GM12878 (cell line): Measurements from ENCODE around the gene ALOX12B. TPM values are rescaled to one million over a fixed set of nuclear protein-coding genes. Genes with fewer than 3 reads are reported as not detected.
"Not testable (repeated sequence)": the region's sequence is repeated elsewhere in the genome, so short reads cannot be mapped to it uniquely, and the experiment has no call there.

Source experiments
- ATAC-seq: fragments of 200-7000 bp; cut with Tn5 transposase; 3 replicates; pipeline ENCODE4 v1.9.1; 2020; ENCODE audit warnings: mild to moderate bottlenecking, moderate library complexity
- BruUV-seq: library from RNA; stranded (reverse); fragments of 400-500 nt; replicated peaks from 2 replicates; lab custom pipeline; 2021; lab: Mats Ljungman, UMichigan
- CTCF ChIA-PET: fragments of 300-600 bp; sonication (Branson Sonifier 250); formaldehyde crosslinking; extraction: SDS; loops from one replicate; lab custom pipeline; 2021; ENCODE audit warnings: inconsistent platforms; lab: Yijun Ruan, JAX
- POLR2A ChIA-PET: fragments of 350-600 bp; formaldehyde crosslinking; extraction: SDS; loops from one replicate; lab custom pipeline; 2021; ENCODE audit warnings: inconsistent platforms; lab: Charles Lee
- RAD21 ChIA-PET: fragments of 300-600 bp; sonication (Branson Sonifier 250); formaldehyde crosslinking; loops from one replicate; lab custom pipeline; 2023; ENCODE audit warnings: antibody characterized with exemption; ENCODE audit not compliant: unreplicated experiment; lab: Charles Lee
- SMC1A ChIA-PET: fragments of 300-600 bp; sonication (Branson Sonifier 250); formaldehyde crosslinking; loops from one replicate; lab custom pipeline; 2023; ENCODE audit not compliant: unreplicated experiment, uncharacterized antibody; lab: Charles Lee
- DNase-seq: peaks from one replicate; pipeline ENCODE4 v3.0.0-alpha.2; 2011; ENCODE audit warnings: low read depth, low spot score
- FAIRE-seq: peaks from 3 replicates; lab custom pipeline; 2011; peaks lifted over from hg19 to GRCh38; lab: Jason Lieb, UNC
- H2AFZ ChIP-seq: 2 replicates; pipeline ENCODE4 v1.6.0; 2011; ENCODE audit warnings: low read depth, low read length, control low read depth; ENCODE audit not compliant: control insufficient read depth
- H3K27ac ChIP-seq: 2 replicates; pipeline ENCODE4 v1.5.1; 2011; ENCODE audit warnings: control low read depth; ENCODE audit not compliant: control insufficient read depth, insufficient read depth
- H3K27me3 ChIP-seq, 2 experiments: replicated peaks in 1 of 2; 2 replicates each; pipeline versions ENCODE4 v1.6.0 to v1.6.1; 2011; ENCODE audit warnings: low read length in 1 of 2; ENCODE audit not compliant: control insufficient read depth in 2 of 2, insufficient read depth in 2 of 2
- H3K36me3 ChIP-seq, 2 experiments: 2 replicates each; pipeline ENCODE4 v1.5.1; 2011; ENCODE audit warnings: low read length in 1 of 2; ENCODE audit not compliant: control insufficient read depth in 2 of 2, insufficient read depth in 2 of 2
- H3K4me1 ChIP-seq: 2 replicates; pipeline ENCODE4 v1.6.1; 2011; ENCODE audit warnings: mild to moderate bottlenecking, low read length, moderate library complexity, mixed read lengths; ENCODE audit not compliant: control insufficient read depth, insufficient read depth
- H3K4me2 ChIP-seq: 2 replicates; pipeline ENCODE4 v1.6.0; 2011; ENCODE audit warnings: control low read depth; ENCODE audit not compliant: control insufficient read depth, insufficient read depth
- H3K4me3 ChIP-seq: fragments of 200-600 bp; sonication (generic); 2 replicates; pipeline ENCODE4 v1.5.1; 2016
- H3K79me2 ChIP-seq: 2 replicates; pipeline ENCODE4 v1.6.0; 2011; ENCODE audit warnings: low read length; ENCODE audit not compliant: control insufficient read depth, insufficient read depth
- H3K9ac ChIP-seq: 2 replicates; pipeline ENCODE4 v1.8.0; 2011; ENCODE audit warnings: low read length, control low read depth, mixed read lengths; ENCODE audit not compliant: control insufficient read depth, insufficient read depth
- H3K9me3 ChIP-seq: replicated peaks from 3 replicates; pipeline ENCODE4 v1.5.1; 2011; ENCODE audit warnings: mild to moderate bottlenecking, low read length; ENCODE audit not compliant: control insufficient read depth, insufficient read depth
- H4K20me1 ChIP-seq: 2 replicates; pipeline ENCODE4 v1.6.0; 2011; ENCODE audit not compliant: control insufficient read depth, insufficient read depth
- BCL3 ChIP-seq: IDR thresholded peaks from 2 replicates; pipeline ENCODE4 v1.6.1; 2011; ENCODE audit warnings: borderline replicate concordance, low read depth, mild to moderate bottlenecking, moderate library complexity, low read length; ENCODE audit not compliant: insufficient read depth, poor library complexity, severe bottlenecking
- MAX ChIP-seq: IDR thresholded peaks from 2 replicates; pipeline ENCODE4 v1.6.1; 2012; ENCODE audit warnings: low read depth, low read length, improper control_type of control experiment
- RBBP5 ChIP-seq: fragments of 200-600 bp; sonication (generic); conservative IDR thresholded peaks from 2 replicates; pipeline ENCODE4 v1.6.1; 2016
- SMAD1 ChIP-seq: fragments of 450-650 bp; IDR thresholded peaks from 2 replicates; pipeline ENCODE4 v1.6.1; 2018; ENCODE audit warnings: mild to moderate bottlenecking, low read depth; ENCODE audit not compliant: partially characterized antibody
- YY1 ChIP-seq: IDR thresholded peaks from 2 replicates; pipeline ENCODE4 v1.6.1; 2011; ENCODE audit warnings: low read depth, mild to moderate bottlenecking, low read length
- WGBS: methylation state at CpG from one replicate; pipeline ENCODE4 v1.1.6; 2016; ENCODE audit warnings: low lambda C conversion rate; ENCODE audit not compliant: insufficient replicate concordance, insufficient coverage; ENCODE audit errors: missing lambda C conversion rate; 5-methylcytosine and 5-hydroxymethylcytosine counted together
- in situ Hi-C: fragments of 300-500 bp; cut with MboI; formaldehyde crosslinking; loops from 9 replicates; pipeline ENCODE4 v1.14.3; 2018; ENCODE audit warnings: mixed read lengths
- intact Hi-C: fragments of 100-400 bp; cut with micrococcal nuclease; formaldehyde crosslinking; loops from one replicate; pipeline ENCODE4 v1.14.2; 2022; ENCODE audit not compliant: unreplicated experiment
- polyA plus RNA-seq, 11 experiments: library from polyadenylated mRNA; depleted of rRNA in 4 of 11; unstranded in 6 of 11; stranded (reverse) in 5 of 11; fragments of >200 nt; fragmentation: Nextera tagmentation in 4 of 11; fragmentation: Illumina TruSeq in 1 of 11; extraction: Ambion mirVana in 4 of 11; extraction: Trizol in 1 of 11; gene quantifications; 1 replicate in 1 of 11; 2 replicates in 10 of 11; pipeline versions ENCODE4 v1.2.1 to v1.2.3, GENCODE V29; 2011 to 2016; ENCODE audit warnings: inconsistent platforms in 2 of 11, missing spikeins in 2 of 11, low read depth in 1 of 11
- total RNA-seq, 4 experiments: library from RNA; depleted of rRNA in 3 of 4; stranded (reverse); fragments of >200 nt in 3 of 4; fragmentation: Illumina TruSeq in 1 of 4; extraction: Trizol in 1 of 4; gene quantifications; 2 replicates each; pipeline versions ENCODE4 v1.2.1 to v1.2.3, GENCODE V29; 2013 to 2021

ALOX12B gene
- total and polyA plus RNA-seq, 10 of the 15 experiments (the other 5 are each of a cell fraction or from before 2014, with no cell fraction given) = 0.17 to 0.54 TPM; not detected in 8

GRCh38 chr17:8106980-8107379 is 19.5 kb upstream of the ALOX12B start:
- H3K9me3 ChIP-seq, intact Hi-C loops, H3K4me3 ChIP-seq, H3K4me1 ChIP-seq, FAIRE-seq, H4K20me1 ChIP-seq, DNase-seq, ATAC-seq, H3K27ac ChIP-seq, H3K27me3 ChIP-seq, H3K4me2 ChIP-seq, H3K79me2 ChIP-seq, POLR2A ChIA-PET, H2AFZ ChIP-seq, H3K9ac ChIP-seq, in situ Hi-C loops, H3K36me3 ChIP-seq, BruUV-seq: not testable (repeated sequence)
- ChIA-PET SMC1A (interaction anchor here (0.7 to 1.0 kb wide), 2 partner anchors 9 to 17 kb away, joined by 3 to 6 read pairs; no protein-coding TSS in a partner anchor), CTCF (interaction anchor here (1.9 to 14.3 kb wide), 4 partner anchors 10 to 47 kb away, joined by 8 to 189 read pairs (median 37); partner anchors contain the start of gene ALOX12B), RAD21 (interaction anchor here (1.3 kb wide), 1 partner anchor 47 kb away, joined by 5 read pairs; no protein-coding TSS in a partner anchor)
- 40% methylated on average over 4 of the region's 4 CpGs for WGBS

GRCh38 chr17:8105957-8106398 is 18.5 kb upstream of the ALOX12B start:
- H3K27ac ChIP-seq = no peak overlapping the region

More at GRCh38 chr17:8105957-8106398, 18.5 kb upstream of the ALOX12B start:
- BruUV-seq = no TSS peak
- RAD21 ChIA-PET = interaction anchor here (2.3 to 2.6 kb wide), 2 partner anchors 32 to 45 kb away, joined by 8 to 9 read pairs; no protein-coding TSS in a partner anchor
- Histone ChIP-seq H3K36me3 (no peaks in the 10 kb centered on the region), H3K27me3 (no peaks in the 10 kb centered on the region), H3K79me2 (no peaks in the 10 kb centered on the region), H3K4me2 (no peak overlapping the region), H3K4me3 (no peak overlapping the region), H3K9me3 (no peaks in the 10 kb centered on the region), H3K9ac (no peak overlapping the region), H3K4me1 (peaks cover 4% of the 10 kb centered on the region), H2AFZ (no peak overlapping the region), H4K20me1 (no peaks in the 10 kb centered on the region)
- no peak for TF ChIP-seq BCL3
- no peak for TF ChIP-seq YY1
- TF ChIP-seq MAX = no peak
- TF ChIP-seq RBBP5 = no peak
- no peak for TF ChIP-seq SMAD1
- ATAC-seq (peak; percentile 20; the same call in 1 of the 3 replicates), DNase-seq (no peak), FAIRE-seq (no peak)
- CTCF ChIA-PET = interaction anchor here (0.8 to 14.3 kb wide), 5 partner anchors 13 to 59 kb away, joined by 3 to 189 read pairs (median 20); partner anchors contain the start of genes ALOX12B and ALOXE3
- POLR2A ChIA-PET = interaction anchor here (0.6 to 1.0 kb wide), 3 partner anchors 13 to 22 kb away, joined by 3 to 5 read pairs (median 4); no protein-coding TSS in a partner anchor
- SMC1A ChIA-PET = interaction anchor here (0.7 to 1.6 kb wide), 3 partner anchors 10 to 16 kb away, joined by 3 to 9 read pairs (median 6); no protein-coding TSS in a partner anchor
- intact Hi-C loops = no loop called here
- 49% methylated on average over 5 of the region's 5 CpGs for WGBS
- in situ Hi-C loops = no loop called here
